Stimulated activated CD4-positive, alpha-beta T cell treated with anti-CD3 and anti-CD28 coated beads, TNF-alpha, amount 100 ng/mL, for 24 hours (primary cell): Measurements from ENCODE around the gene NFIB.

ENCODE experiments used
- DNase-seq, 3 experiments: peaks; one replicate each; pipeline ENCODE4 v3.0.0-alpha.2; 2020; ENCODE audit warnings: low read depth in 3 of 3

NFIB gene

DNA sequence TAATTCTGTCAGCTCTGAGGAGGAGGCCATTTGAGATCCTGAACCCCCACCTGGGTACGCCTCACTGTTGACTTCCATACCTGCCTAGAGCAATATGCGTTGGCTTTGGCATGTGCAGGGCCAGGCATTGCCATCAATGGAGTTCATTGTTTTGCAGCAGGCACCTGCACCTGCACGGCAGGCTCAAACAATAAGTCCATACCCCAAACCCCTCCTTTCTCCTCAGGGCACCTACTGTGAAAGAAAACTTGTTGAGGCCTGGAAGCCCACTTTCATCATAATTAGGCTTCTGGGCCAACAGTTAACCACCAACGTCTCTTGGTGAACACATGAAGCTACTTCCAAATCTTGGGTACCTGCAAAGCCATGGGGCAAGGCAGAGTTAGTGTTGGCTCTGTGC, 238.7 kb downstream of the NFIB start:
- no peak for DNase-seq

DNA sequence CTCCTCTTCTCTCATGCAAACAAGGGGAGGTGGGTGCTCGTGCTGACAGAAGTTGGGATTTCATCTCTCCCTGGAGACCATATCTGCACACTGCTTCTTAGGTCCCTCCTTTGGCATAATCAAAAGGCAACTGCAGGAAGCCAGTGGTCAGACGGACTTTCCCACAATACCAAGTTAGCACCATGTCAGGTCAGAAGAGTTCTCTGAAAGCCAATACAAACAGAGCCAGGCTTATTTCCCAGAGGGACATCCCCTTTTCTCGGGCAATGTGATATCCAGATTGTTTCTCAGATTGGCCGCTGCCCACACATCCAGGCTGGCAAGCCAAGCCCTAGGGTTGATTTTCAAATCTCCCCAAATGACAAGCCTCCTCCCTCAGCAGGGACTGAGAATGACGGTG, 241.1 kb downstream of the NFIB start:
- no peak for DNase-seq

DNA sequence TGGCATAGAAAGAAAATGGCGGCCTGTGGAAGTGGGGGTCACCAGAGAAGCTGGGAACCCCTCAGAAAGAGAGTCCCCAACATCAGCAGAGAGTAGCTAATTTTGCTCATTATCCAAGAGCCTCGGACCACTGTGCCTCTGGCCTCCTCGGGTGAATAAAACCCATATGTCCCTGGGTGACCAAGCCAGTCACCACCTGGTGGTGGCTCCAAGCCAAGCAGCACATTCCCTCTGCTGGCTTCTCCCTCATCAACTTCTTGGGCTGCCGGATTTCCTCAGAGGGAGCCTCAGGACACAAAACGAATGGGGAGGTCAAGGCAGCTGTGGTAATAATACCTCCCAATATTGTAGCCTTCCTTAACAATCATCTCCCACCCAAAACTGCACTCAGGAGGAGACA, 242.5 kb downstream of the NFIB start:
- no peak for DNase-seq

DNA sequence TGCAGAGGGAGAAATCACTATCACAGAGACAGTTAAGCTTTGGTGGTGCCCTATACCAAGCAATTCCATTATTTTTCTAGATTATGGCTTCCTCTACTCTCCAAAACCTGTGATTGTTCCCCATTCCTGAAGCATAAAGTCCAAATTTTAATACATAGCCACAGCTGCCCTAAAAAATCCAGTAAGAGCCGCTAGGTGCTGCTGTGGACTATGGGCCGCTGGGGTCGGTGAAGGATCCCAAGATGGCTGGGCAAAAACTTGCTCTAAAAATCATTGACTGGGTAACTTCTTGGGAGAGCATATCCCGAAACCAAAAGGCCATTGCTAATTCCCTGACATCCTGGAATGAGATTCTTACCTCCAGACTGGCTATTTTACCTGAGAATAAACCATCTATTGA, 245.3 kb downstream of the NFIB start:
- no peak for DNase-seq

DNA sequence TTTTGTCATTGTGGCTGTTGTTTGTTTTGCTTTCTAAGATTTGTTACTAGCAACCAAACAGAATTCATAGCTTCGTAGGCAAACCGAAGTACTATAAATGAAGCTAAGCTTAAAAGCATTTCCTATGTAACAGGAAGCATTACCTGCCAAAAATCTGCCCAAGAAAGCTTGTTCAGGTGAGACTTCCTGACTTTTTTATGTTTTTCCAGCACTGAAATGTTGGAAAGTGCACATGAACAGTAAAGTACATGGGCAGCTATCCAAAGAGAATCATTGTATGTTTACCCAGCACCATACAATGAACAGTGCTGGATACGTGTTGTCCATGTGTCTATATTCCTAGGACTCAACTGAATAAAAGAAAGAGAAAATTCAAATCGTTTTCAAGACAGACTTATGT, 247.1 kb downstream of the NFIB start:
- DNase-seq = no peak

DNA sequence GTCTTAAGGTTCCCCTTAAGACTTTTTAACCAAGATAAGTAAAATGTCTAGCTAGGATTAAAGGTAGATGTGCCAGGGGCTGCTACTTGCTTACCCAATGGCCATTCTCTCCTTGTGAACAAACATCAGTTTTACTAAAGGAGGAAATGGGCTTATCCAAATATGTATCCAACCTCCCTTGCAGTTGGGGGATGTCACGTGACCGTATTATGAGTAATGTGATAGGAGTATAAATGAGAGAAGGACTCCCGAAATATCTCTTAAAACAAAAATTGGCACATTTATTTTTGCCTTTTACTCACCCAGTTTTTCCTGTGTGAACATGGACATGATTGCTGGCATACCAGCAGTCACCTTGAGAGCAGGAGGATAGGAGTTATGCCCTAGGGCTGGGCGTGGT, 247.9 kb downstream of the NFIB start:
- no peak for DNase-seq

DNA sequence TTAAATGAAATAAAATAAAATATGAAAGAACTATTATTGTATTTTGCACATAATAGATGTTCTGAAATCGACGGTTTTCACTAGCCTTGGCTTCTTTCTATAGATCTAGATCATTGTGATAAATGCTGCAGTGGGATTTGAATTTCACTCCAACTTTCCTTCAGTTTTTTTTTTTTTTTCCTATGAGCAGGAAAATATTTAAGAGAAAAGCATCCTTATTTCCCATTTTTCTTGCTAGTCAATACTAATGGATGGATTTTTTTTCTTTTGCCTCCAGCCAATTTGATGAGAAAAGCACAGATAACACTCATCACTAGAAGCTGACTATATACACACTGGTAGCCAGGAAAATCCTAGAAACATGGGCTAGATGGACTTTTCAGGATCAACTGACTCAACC, 249.0 kb downstream of the NFIB start:
- no peak for DNase-seq

DNA sequence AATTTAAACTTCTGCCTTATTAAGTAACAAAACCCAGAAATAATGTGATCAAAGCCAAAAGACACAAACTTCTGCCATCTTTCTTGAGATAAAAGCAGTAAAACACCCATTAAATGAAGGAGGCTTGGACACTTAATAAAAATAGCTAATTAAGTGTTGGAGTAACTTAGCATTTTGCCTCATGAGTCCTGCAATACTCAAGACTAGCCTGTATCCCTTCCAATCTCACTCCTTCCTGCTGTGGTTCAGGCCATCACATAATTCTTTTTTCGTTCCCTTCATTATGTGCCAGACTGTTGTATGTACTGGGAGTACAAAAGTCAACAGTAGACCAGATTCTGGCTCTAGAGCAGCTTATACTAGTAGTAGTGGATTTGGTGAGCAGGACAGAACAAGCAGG, 250.2 kb downstream of the NFIB start:
- DNase-seq = no peak

DNA sequence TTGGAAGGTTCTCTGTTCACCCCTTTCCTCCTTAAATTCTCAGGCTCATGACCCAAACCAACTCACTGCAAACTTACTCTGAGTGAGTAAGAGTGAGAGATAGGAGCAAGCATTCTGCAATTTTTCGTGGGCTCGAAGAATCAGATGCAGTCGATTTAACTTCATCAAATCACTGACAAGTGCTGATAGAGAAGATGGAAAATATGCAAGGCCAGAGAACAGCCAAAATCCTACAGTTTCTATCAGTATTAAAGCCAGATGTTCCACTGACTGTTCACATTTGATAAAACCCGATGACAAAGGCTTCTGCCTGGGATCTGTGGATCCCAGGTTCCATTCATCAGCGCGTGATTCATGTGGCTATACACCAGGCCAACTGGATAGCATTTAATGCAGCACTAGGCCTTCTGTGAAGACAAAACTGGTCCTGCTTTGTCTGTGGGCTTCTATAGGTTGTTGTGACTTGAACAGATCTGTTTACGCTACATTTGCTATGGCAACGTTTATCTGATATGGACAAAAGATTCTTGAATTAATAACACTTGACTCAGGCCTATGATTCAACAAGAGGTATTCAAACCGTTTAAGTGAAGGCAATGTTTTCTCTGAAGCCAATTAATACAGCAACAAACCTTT, 251.2 kb downstream of the NFIB start:
- DNase-seq = no peak

DNA sequence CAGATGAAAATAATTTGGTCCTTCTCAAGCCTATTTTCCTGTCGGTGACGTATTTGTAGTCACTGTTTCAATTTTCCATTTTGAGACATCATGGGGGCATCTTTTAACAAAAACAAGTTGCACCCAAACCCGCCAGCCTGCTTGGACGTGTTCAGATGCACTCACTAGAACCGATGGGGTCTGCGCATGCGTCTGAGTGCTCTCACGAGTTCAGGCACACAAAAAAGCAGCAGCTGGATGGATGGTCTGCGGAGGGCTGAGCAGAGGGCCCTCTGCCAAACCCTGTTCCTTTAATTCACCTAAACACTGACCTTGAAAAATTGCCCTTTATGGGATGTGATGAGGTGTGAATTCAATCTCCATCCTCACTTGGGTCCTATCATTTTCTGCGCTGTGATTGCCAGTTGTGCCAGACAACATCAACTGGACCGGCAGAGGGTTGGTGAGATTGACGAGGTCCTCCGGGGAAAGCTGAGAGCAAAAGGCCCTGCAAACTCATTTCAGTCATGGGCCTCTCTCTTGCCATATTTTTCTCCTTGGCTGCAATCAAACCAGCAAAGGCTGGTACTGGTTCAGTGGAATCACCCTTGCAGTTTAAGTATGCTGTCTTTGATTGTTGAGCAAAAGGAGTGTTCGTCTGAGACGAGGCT, 251.9 kb downstream of the NFIB start:
- DNase-seq = no peak

DNA sequence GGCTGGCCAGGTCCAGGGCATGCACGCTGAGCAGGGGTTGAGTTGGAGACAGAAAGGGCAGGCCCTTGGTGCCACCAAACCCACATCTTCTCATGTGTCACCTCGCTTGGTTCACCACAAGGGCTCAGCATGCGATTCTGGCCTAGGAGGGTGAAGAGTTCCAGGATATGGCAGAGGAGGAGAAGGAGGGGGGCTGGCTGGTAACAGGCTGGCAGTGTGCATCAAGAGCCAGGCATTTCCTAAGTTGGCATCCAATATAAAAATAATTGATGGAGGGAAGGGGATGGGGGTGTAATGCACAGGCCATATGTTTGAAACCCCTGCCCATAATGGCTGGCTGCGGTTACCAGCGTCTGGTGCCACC, 255.6 kb downstream of the NFIB start:
- DNase-seq = no peak

DNA sequence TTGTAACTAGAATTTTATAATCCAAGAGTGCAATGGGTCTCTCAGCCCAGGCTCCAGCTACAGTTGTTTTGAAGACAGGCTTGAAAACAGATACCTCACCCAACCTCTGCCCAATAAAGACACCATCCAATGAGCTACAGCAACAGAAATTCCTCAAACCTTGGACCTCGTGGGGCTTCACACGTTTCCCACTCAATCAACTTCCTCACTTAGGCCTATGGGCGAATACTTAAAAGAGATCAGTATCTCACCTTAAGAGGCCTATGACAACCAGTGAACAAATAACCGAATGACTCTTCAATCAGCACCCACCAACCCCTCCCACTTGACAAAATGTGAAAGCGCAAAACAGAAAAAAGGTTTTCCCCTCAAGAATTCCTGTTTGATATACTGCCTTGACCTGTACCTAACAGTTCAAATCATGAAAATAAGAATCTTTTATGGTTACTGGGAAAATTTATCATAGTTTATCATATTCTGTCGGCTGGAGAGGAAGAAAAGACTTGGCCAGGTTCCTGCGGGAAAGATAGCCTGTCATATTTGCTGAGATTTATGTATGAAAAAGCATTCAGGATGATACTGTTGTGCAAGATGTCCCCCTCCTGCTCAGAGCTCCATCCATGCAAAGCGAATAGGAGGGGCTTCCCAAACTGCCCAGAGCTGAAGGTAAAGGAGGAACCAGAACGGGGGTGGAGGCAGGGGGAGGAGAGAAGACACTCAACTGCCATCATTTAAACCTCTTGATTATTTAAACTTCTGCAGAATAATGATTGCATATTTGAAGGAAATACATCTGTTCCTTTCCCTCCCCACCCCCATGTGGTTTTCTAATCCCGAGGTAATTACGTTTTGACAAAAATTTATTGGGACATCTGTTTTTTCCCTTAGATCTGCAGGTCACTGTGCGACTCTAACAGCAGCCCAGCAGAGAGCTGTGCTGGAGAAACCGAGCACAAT, 256.3 kb downstream of the NFIB start:
- DNase-seq = no peak

DNA sequence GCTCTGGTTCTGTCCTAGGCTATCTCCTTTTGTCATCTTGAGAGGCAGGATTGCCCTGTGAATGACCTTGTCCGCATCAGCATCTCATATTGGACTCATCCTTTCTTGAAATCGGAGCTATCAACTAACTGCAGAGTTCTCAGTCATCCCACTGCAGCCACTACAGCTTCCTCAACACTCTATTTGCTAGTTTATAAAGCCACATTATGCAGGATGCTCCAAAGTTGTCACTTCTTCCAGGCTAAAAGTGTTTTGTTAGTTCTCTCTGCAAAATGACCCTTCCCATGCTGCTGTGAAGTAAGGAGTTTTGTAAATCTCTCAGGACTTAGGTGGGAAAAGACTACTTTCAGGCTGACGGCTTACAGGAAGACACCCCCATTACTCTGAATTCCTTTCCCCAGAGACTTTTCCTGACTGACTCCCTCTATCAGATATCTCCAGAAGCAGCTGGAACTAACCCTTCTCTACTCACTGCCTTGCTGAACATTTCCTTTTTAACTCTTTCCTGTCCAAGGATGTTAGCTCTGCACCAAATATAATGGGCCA, 257.6 kb downstream of the NFIB start:
- DNase-seq = no peak

DNA sequence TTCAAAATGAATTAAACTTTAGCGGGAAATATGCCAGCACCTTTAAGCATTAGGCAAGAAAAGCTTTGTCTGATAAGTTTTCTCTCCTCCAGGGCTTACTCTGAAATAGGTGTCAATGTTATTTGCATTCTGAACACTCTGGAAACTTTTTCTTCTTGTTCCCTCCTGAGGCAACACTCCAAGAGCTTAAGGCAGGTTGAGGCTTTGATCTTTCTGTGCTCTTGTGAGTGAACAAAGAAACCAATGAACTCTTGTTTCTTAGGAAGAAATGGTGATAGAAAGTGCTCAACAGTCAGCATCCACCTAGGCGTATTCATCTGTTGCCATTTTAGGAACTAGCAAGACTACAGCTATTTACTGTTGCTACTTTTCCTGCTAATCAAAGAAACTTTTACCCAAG, 259.8 kb downstream of the NFIB start:
- DNase-seq = no peak

DNA sequence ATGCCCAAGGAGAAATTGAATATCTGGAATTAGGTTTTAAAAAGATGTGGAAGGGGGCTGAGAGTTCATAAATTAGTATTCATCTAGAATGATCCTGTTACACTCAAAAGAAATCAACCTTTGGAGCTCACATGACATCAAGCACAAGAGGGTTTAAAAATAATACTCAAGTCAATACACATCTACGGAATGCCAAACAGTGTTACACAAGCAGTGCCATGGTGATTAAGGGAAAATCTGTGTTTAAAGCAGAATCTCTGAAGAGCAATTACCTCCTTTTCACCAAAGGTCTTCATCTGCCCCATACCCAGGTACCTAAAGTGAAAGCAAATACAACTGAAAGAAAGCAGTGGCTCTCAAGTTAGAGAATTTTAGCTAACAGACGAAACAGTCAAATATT, 261.6 kb downstream of the NFIB start:
- no peak for DNase-seq

DNA sequence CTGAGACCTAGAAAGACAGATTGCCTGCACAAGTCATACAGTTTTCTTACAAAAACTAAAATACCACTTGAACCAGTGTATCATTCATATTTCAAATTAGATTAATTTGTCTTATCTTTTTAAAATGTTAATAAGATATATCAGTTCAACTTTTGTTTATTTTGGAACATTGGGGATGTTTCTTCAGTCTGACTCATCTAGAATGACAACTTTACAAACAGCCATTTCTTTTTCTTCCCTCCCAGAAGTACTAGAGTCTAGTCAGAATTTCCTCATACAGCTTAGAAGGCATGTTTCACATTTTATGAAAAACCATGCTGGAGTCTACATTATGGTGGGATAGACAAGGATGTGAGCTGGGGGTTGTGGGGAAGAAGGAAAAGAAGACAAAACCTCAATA, 262.5 kb downstream of the NFIB start:
- no peak for DNase-seq

DNA sequence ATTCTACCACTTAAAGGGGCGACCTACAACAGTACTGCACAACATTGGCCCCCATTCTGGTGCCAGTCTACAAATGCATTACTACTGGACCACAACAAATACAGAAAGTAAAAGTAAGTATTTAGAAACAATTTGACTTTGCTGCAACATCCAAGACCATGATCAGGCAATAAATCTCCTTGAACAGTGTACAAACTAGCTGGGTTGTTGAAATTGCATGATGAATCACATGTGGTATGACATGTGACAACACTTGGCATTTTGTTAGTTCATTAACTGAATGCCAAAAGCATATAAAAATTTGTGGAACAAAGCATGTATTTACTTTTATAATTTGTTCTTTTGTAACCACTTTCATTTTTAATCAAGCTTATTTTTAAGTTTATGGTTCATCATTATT, 270.5 kb downstream of the NFIB start:
- no peak for DNase-seq

DNA sequence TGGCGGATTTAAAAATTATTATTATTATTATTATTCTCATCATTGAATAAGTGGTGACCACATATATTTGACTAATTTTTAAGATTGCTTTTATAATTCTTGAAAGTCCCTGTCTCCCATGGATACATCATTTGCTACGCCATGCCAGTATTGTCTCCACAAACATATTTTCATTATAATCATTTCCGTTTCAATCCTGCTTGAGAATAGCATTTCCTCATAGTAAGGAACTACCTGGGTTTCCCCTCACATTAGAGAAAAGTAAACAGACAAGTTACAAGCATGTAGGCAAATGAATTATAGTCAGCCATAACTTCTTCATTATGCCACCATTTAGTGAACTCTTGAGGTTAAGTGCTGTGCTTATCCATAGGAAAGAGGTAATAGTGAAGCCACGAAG, 276.6 kb downstream of the NFIB start:
- no peak for DNase-seq

DNA sequence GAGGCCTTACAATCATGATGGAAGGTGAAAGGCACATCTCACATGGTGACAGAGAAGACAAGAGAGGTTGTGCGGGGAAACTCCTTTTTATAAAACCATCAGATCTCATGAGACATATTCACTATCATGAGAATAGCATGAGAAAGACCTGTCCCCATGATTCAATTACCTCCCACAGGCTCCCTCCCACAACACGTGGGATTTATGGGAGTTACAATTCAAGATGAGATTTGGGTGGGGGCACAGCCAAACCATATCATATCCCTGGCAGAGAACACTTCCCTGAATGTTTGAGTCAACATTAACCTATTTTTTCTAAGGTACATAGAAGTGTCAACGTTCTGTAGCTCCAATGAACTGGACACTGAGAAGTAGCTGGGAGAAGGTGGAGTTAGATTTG, 280.9 kb downstream of the NFIB start:
- no peak for DNase-seq
